GM12892 (cell line): Measurements from ENCODE around the gene RPL18A.

ENCODE experiments used
- POLR2A ChIP-seq: IDR thresholded peaks from 2 replicates; pipeline ENCODE4 v1.6.1; 2011; ENCODE audit warnings: low read depth, low read length, control low read depth
- POLR2AphosphoS5 ChIP-seq: IDR thresholded peaks from 2 replicates; pipeline ENCODE4 v1.6.1; 2011; ENCODE audit warnings: low read depth, low read length, control low read depth

DNA sequence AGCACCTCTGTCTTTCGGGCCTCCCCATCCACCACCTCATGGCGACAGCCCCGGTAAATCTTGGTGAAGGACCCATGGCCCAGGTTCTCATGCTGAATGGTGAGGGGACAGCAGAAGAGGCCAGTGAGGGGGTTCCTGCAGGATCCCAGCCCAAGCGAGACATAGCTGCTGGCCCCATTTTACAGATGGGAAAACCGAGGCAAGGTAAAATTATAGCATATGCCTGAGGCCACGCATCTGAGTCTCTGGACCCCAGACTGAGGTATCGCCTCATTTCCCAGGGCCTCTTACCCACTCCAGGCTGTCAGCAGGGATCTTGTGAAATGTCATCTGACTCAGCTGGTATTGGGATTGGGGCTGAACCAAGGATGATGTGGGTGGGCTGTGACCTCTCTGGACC is 21.7 kb upstream of the RPL18A start:
- TF ChIP-seq POLR2A (no peak), POLR2AphosphoS5 (no peak)
